Measurements from ENCODE around the gene S100A9.

S100A9 gene

GRCh38 chr1:153395136-153395685 lies 37.6 kb downstream of the S100A9 start:
- DNase-seq (ENCODE audit: low read depth), result no peak
- no peak for TF ChIP-seq CTCF (IDR thresholded peaks at IDR 0.05; ENCODE audit: control insufficient read depth, insufficient read depth, low read depth, low read length, missing control alignments)

GRCh38 chr1:153395776-153396175 lies 38.1 kb downstream of the S100A9 start:
- H3K4me3 ChIP-seq (ENCODE audit: control insufficient read depth, low read depth, low read length), result no peak overlapping the region
- no peak for DNase-seq (ENCODE audit: low read depth)
- no peak for TF ChIP-seq CTCF (IDR thresholded peaks at IDR 0.05; ENCODE audit: control insufficient read depth, insufficient read depth, low read depth, low read length, missing control alignments)

More at GRCh38 chr1:153395136-153395685, 37.6 kb downstream of the S100A9 start:
- H3K4me3 ChIP-seq (ENCODE audit: control insufficient read depth, low read depth, low read length), result no peak overlapping the region

GRCh38 chr1:153396461-153396860 lies 38.8 kb downstream of the S100A9 start:
- no peak for TF ChIP-seq CTCF (IDR thresholded peaks at IDR 0.05; ENCODE audit: control insufficient read depth, insufficient read depth, low read depth, low read length, missing control alignments)
- DNase-seq (ENCODE audit: low read depth), result no peak
- no peak overlapping the region for H3K4me3 ChIP-seq (ENCODE audit: control insufficient read depth, low read depth, low read length)

- no peak for TF ChIP-seq CTCF (IDR thresholded peaks at IDR 0.05; ENCODE audit: control insufficient read depth, insufficient read depth, low read depth, low read length, missing control alignments)
- no peak for DNase-seq (ENCODE audit: low read depth)
- no peak overlapping the region for H3K4me3 ChIP-seq (ENCODE audit: control insufficient read depth, low read depth, low read length)
These were observed 39.6 kb downstream of the S100A9 start for GRCh38 chr1:153397051-153397923.

- TF ChIP-seq CTCF (IDR thresholded peaks at IDR 0.05; ENCODE audit: control insufficient read depth, insufficient read depth, low read depth, low read length, missing control alignments), result no peak
- H3K4me3 ChIP-seq (ENCODE audit: control insufficient read depth, low read depth, low read length), result no peak overlapping the region
- DNase-seq (ENCODE audit: low read depth), result no peak
These were observed 40.4 kb downstream of the S100A9 start for GRCh38 chr1:153397924-153398651.

- H3K4me3 ChIP-seq (ENCODE audit: control insufficient read depth, low read depth, low read length), result no peak overlapping the region
- no peak for TF ChIP-seq CTCF (IDR thresholded peaks at IDR 0.05; ENCODE audit: control insufficient read depth, insufficient read depth, low read depth, low read length, missing control alignments)
- no peak for DNase-seq (ENCODE audit: low read depth)
These were observed 41.9 kb downstream of the S100A9 start for GRCh38 chr1:153399401-153400055.

Measured in AG09309 (cell line).